ENCODE data around the gene CTNNA2. TPM values are rescaled to one million over a fixed set of nuclear protein-coding genes. Genes with fewer than 3 reads are reported as not detected.

The CTNNA2 gene
- total RNA-seq, 6 experiments from 2014 or later, result 0.44 TPM; not detected in 5

DNA sequence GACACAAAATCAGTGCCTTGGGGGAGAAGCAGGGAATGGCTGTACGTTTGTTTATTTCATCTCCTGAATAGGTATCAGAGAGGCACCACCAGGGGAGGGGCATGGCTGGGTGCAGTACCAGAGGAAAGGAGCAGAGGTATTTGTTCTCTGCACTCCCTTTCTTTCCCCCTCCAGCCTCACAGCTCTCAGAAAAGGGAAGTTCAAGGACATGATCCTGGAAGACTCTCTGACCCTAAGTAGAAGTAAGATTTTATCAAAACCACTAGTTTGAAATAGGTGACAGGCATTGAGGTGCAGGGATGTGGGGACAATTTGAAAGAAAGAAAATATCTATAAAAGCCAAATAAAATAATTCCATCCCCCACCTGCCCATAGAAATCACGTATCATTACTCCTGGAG, 655.2 kb downstream of the CTNNA2 start:
- H3K27ac ChIP-seq, result no peak overlapping the region
- H3K4me1 ChIP-seq, result no peaks in the 10 kb centered on the region
- no peaks in the 10 kb centered on the region for H3K27me3 ChIP-seq
- intact Hi-C loops (cut with DNase I), result no loop called here
- WGBS (ENCODE audit: insufficient coverage, low coverage, low lambda C conversion rate, missing lambda C conversion rate), result 17% methylated on average over 2 of the region's 2 CpGs
- no peak for DNase-seq
- TF ChIP-seq, protein P1, sequence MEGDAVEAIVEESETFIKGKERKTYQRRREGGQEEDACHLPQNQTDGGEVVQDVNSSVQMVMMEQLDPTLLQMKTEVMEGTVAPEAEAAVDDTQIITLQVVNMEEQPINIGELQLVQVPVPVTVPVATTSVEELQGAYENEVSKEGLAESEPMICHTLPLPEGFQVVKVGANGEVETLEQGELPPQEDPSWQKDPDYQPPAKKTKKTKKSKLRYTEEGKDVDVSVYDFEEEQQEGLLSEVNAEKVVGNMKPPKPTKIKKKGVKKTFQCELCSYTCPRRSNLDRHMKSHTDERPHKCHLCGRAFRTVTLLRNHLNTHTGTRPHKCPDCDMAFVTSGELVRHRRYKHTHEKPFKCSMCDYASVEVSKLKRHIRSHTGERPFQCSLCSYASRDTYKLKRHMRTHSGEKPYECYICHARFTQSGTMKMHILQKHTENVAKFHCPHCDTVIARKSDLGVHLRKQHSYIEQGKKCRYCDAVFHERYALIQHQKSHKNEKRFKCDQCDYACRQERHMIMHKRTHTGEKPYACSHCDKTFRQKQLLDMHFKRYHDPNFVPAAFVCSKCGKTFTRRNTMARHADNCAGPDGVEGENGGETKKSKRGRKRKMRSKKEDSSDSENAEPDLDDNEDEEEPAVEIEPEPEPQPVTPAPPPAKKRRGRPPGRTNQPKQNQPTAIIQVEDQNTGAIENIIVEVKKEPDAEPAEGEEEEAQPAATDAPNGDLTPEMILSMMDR (IDR thresholded peaks at IDR 0.05), result no peak
- TF ChIP-seq POLR2A (IDR thresholded peaks at IDR 0.05), result no peak
- H3K9me3 ChIP-seq, result no peaks in the 10 kb centered on the region
- no peak for ATAC-seq
- H3K36me3 ChIP-seq, result no peaks in the 10 kb centered on the region
- no peak overlapping the region for H3K4me3 ChIP-seq

DNA sequence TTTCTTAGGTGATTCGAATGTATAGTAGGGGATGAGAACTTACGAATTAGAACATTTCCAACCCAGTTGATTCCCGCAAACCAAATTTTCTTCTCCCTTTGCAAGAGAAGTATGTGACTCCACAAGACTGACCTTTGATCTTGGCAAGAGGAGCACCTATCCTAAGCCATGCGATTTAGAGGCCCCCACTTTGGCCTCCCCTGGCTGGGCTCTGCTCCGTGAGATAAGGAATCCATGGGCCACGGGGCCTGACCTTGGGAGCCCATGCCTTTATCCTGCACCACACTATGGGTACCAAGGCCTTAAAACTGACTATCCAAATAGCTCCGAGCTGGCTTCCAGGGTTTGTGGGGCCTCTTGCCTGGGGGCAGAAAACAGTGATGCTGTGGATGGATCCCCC, 656.0 kb downstream of the CTNNA2 start:
- H3K4me3 ChIP-seq, result no peak overlapping the region
- no peaks in the 10 kb centered on the region for H3K4me1 ChIP-seq
- 53% methylated on average over 6 of the region's 7 CpGs for WGBS (ENCODE audit: insufficient coverage, low coverage, low lambda C conversion rate, missing lambda C conversion rate)
- ATAC-seq (no peak), DNase-seq (no peak)
- intact Hi-C loops (cut with DNase I), result no loop called here
- TF ChIP-seq POLR2A (IDR thresholded peaks at IDR 0.05), result no peak
- TF ChIP-seq, protein P1 (IDR thresholded peaks at IDR 0.05), result no peak
- H3K9me3 ChIP-seq, result no peaks in the 10 kb centered on the region
- H3K36me3 ChIP-seq, result no peaks in the 10 kb centered on the region
- no peak overlapping the region for H3K27ac ChIP-seq
- H3K27me3 ChIP-seq, result no peaks in the 10 kb centered on the region

DNA sequence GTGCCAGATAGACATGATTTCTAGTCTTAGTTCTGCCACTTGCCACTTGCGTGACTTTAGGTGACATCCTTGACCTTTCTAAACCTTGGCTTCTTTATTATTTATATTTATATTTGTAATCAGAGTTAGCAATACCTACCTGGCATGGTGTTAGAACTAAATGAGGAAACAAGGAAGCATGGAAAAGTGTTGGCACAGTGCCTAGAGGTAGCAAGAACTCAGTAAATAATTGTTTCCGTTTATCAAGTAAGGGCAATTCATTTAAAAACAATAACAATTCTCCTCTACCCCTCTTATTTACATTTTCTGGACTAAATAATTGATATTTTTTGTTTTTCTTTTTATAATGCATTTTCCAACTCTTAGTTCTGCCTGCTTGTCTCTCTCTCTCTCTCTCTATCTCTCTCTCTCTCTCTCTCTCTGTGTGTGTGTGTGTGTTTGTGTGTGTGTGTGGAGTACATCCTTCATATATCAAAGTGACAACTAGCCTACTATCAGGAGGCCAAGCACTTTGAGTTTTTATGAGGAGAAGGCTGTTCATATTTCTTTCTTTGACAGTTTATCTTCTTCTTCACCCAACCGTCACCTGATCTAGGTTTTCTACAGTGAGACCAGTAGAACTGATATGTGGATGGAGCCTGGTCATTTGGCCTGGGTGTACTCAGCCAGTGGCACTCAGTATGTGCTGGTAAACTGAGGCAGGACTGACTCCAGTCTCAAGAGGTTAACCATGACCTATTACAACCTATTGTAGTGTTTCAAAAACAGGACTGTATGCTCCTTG, 657.2 kb downstream of the CTNNA2 start:
- H3K4me3 ChIP-seq, result no peak overlapping the region

DNA sequence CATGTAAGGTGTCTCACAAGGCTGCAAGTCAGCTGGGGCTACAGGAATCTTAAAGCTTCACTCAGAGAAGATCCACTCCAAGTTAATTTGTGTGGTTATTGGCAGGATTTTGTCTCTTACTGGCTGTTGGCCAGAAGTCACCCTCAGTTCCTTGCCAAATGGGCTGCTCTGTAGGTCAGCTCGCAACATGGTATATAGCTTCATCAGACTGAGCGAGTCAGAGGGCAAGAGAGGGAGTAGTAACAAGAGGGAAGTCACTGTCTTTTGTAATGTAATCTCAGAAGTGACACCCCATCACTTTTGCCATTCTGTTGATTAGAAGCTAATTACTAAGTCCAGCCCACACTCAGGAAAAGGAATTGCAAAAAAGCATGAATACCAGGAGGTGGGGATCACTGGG, 672.2 kb downstream of the CTNNA2 start:
- H3K9me3 ChIP-seq, result no peaks in the 10 kb centered on the region

More for the DNA sequence above, 657.2 kb downstream of the CTNNA2 start:
- H3K36me3 ChIP-seq, result no peaks in the 10 kb centered on the region
- no peak for ATAC-seq
- no peaks in the 10 kb centered on the region for H3K27me3 ChIP-seq
- intact Hi-C loops (cut with DNase I), result no loop called here
- TF ChIP-seq, protein P1 (IDR thresholded peaks at IDR 0.05), result no peak
- no peak for TF ChIP-seq POLR2A (IDR thresholded peaks at IDR 0.05)
- no peaks in the 10 kb centered on the region for H3K9me3 ChIP-seq
- no peak for DNase-seq
- 47% methylated on average over 3 of the region's 3 CpGs for WGBS (ENCODE audit: insufficient coverage, low coverage, low lambda C conversion rate, missing lambda C conversion rate)
- H3K4me1 ChIP-seq, result no peaks in the 10 kb centered on the region
- no peak overlapping the region for H3K27ac ChIP-seq

More for the DNA sequence above, 672.2 kb downstream of the CTNNA2 start:
- TF ChIP-seq POLR2A (IDR thresholded peaks at IDR 0.05), result no peak
- TF ChIP-seq, protein P1 (IDR thresholded peaks at IDR 0.05), result no peak
- WGBS (ENCODE audit: insufficient coverage, low coverage, low lambda C conversion rate, missing lambda C conversion rate), result 46% methylated on average over 2 of the region's 2 CpGs
- intact Hi-C loops (cut with DNase I), result no loop called here
- no peak overlapping the region for H3K4me3 ChIP-seq
- no peak for DNase-seq
- no peak for ATAC-seq
- no peaks in the 10 kb centered on the region for H3K27me3 ChIP-seq
- H3K4me1 ChIP-seq, result no peaks in the 10 kb centered on the region
- H3K36me3 ChIP-seq, result no peaks in the 10 kb centered on the region
- H3K27ac ChIP-seq, result no peak overlapping the region

Measured in right lobe of liver (tissue), 6 donors.